ENCODE measurements around the gene CKB. TPM values are rescaled to one million over a fixed set of nuclear protein-coding genes. Genes with fewer than 3 reads are reported as not detected.

Gene CKB
- total and polyA plus RNA-seq, 2 experiments from 2014 or later: 18.5 to 28.0 TPM

DNA sequence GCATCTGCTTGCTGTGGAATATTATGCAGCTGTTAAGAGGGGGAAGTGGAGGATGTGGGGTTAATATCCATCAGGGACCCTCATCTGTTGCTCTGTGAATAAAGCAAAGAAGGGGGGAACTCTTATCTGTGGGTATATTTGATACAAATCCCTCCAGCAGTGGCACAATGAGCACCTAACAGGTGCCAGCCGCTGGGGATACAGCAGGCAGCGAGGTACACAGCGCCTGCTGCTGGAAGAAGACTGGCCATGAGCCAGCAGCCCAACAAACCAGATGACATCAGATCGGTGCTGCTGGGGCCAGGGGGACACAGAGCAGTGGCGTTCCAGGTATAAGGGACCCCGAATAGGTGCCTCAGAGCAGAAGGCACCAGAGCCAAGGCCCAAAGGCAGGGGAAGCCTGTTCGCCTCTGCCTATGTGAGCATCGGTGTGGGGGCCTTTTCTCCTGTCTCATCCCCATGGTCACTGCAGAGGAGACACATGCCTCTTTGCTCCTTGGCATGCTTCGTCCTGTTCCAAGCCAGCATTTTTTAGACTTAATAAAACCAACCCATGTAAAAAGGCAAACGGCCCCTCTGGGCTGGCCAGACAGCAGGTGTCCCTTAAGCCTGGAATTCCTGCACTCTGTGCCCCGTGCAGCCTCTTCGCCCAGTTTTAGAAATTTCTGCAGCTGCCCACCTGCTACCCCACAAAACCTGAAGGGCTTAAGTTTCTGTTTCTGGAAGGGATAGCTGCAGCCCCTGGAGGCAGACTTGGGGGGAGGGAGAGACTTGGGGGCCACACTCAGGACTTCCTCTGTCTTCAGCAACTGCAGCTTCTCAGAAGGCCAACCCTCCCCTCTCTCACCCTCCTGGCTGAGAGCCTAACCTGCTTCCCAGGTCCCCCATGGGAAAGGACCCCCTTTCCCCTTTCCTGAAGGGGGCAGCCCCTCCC lies 1.6 kb upstream of the CKB start:
- H3K4me2 ChIP-seq (ENCODE audit: unreplicated experiment): no peak overlapping the region
- in situ Hi-C loops (cut with MboI): no loop called here
- peaks cover 18% of the 10 kb centered on the region for H3K4me1 ChIP-seq (ENCODE audit: insufficient read depth)
- H3K36me3 ChIP-seq (ENCODE audit: low read depth): no peaks in the 10 kb centered on the region
- H2AFZ ChIP-seq: no peak overlapping the region
- no peak overlapping the region for H3K27ac ChIP-seq
- H3K79me2 ChIP-seq (ENCODE audit: insufficient read depth): peaks cover 2% of the 10 kb centered on the region
- WGBS, 2 experiments (ENCODE audit: low coverage in 1 of 2, low lambda C conversion rate in 2 of 2, missing lambda C conversion rate in 2 of 2): 83 to 90% methylated on average over 12 of the region's 12 CpGs
- no peaks in the 10 kb centered on the region for H3K9me3 ChIP-seq (ENCODE audit: low read depth)
- no peaks in the 10 kb centered on the region for H4K20me1 ChIP-seq (ENCODE audit: insufficient read depth)
- H3K27me3 ChIP-seq (replicated peaks; ENCODE audit: insufficient read depth): no peaks in the 10 kb centered on the region
- DNase-seq: no peak
- peaks cover 5% of the 10 kb centered on the region; the same call in 1 of the 2 replicates for H3F3A ChIP-seq (ENCODE audit: insufficient read depth)
- no peak overlapping the region for H3K9ac ChIP-seq
- TF ChIP-seq EZH2 (IDR thresholded peaks at IDR 0.05; ENCODE audit: insufficient read depth, poor library complexity, severe bottlenecking) (no peak), EZH2phosphoT487 (IDR thresholded peaks at IDR 0.05; ENCODE audit: insufficient read depth, low read depth) (no peak)
- no peak overlapping the region for H3K4me3 ChIP-seq
- no peaks in the 10 kb centered on the region for H3K9me2 ChIP-seq (ENCODE audit: insufficient read depth)

DNA sequence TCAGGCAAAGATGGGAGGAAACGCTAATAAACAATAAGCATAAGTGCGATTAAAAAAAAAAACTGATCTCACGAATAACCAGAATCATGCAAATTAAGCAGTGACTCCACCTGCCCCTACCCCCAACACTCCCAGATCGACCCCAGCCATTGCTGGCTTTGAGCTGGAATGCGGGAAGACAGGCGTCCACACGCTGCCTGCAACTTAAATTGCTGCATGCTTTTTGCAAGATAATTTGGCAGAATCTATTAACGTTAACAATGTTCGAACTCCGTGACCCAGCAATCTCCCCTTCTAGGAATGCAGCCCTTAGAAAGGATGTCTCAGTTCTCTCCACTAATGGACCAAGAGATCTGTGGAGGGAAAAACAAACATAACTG lies 935 bp upstream of the CKB start:
- Histone ChIP-seq H3K9me2 (ENCODE audit: insufficient read depth) (no peaks in the 10 kb centered on the region), H3K27ac (no peak overlapping the region), H3K4me2 (ENCODE audit: unreplicated experiment) (no peak overlapping the region), H3K4me3 (no peak overlapping the region), H3K4me1 (ENCODE audit: insufficient read depth) (peaks cover 24% of the 10 kb centered on the region), H3K9ac (no peak overlapping the region), H3K27me3 (replicated peaks; ENCODE audit: insufficient read depth) (no peaks in the 10 kb centered on the region), H3F3A (ENCODE audit: insufficient read depth) (peaks cover 5% of the 10 kb centered on the region; the same call in 1 of the 2 replicates), H3K9me3 (ENCODE audit: low read depth) (no peaks in the 10 kb centered on the region), H3K36me3 (ENCODE audit: low read depth) (no peaks in the 10 kb centered on the region), H2AFZ (no peak overlapping the region), H4K20me1 (ENCODE audit: insufficient read depth) (no peaks in the 10 kb centered on the region), H3K79me2 (ENCODE audit: insufficient read depth) (no peaks in the 10 kb centered on the region)
- 69 to 74% methylated on average over 10 of the region's 10 CpGs for WGBS, 2 experiments (ENCODE audit: low coverage in 1 of 2, low lambda C conversion rate in 2 of 2, missing lambda C conversion rate in 2 of 2)
- no peak for DNase-seq
- TF ChIP-seq EZH2phosphoT487 (IDR thresholded peaks at IDR 0.05; ENCODE audit: insufficient read depth, low read depth): no peak
- no peak for TF ChIP-seq EZH2 (IDR thresholded peaks at IDR 0.05; ENCODE audit: insufficient read depth, poor library complexity, severe bottlenecking)
- in situ Hi-C loops (cut with MboI): no loop called here

DNA sequence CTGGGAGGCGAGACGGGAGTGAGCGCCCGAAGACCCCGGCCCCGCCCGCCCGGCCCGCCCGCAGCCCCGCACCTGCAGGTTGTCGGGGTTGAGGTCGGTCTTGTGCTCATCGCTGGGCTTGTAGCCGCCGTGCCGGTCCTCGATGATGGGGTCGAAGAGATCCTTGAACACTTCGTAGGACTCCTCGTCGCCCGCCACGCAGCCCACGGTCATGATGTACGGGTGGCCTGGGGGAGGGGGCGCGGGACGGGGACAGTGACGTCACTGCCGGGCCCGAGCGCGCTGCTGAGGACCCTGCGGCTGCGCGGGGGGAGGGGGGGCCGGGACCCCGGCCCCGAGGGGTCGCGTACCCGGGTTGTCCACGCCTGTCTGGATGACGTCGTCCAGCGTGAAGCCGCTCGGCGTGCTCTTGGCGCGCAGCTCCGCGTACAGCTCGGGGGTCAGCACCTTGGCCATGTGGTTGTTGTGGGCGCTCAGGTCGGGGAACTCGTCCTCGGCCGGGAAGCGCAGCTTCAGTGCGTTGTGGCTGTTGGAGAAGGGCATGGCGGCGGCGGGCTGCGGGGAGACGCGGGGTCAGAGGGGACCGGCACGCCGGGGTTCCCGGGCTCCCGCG lies 573 bp downstream of the CKB start:
- no peaks in the 10 kb centered on the region for H3K79me2 ChIP-seq (ENCODE audit: insufficient read depth)
- no peaks in the 10 kb centered on the region for H4K20me1 ChIP-seq (ENCODE audit: insufficient read depth)
- peak overlapping the region; percentile 44; the same call in 1 of the 2 replicates for H2AFZ ChIP-seq
- H3K27ac ChIP-seq: no peak overlapping the region
- peak; percentile 50 for DNase-seq
- H3K4me2 ChIP-seq (ENCODE audit: unreplicated experiment): peak overlapping the region; percentile 70
- H3F3A ChIP-seq (ENCODE audit: insufficient read depth): peaks cover 4% of the 10 kb centered on the region; the same call in 1 of the 2 replicates
- peaks cover 13% of the 10 kb centered on the region for H3K4me1 ChIP-seq (ENCODE audit: insufficient read depth)
- peak overlapping the region; percentile 30; the same call in 1 of the 2 replicates for H3K9ac ChIP-seq
- TF ChIP-seq EZH2 (IDR thresholded peaks at IDR 0.05; ENCODE audit: insufficient read depth, poor library complexity, severe bottlenecking) (no peak), EZH2phosphoT487 (IDR thresholded peaks at IDR 0.05; ENCODE audit: insufficient read depth, low read depth) (peak; percentile 67; the same call in 1 of the 2 replicates)
- no peaks in the 10 kb centered on the region for H3K9me3 ChIP-seq (ENCODE audit: low read depth)
- peak overlapping the region; percentile 57 for H3K4me3 ChIP-seq
- no peaks in the 10 kb centered on the region for H3K27me3 ChIP-seq (replicated peaks; ENCODE audit: insufficient read depth)
- H3K9me2 ChIP-seq (ENCODE audit: insufficient read depth): no peaks in the 10 kb centered on the region
- WGBS, 2 experiments (ENCODE audit: low coverage in 1 of 2, low lambda C conversion rate in 2 of 2, missing lambda C conversion rate in 2 of 2): 3% methylated on average over 30 to 46 of the region's 74 CpGs
- in situ Hi-C loops (cut with MboI): no loop called here
- no peaks in the 10 kb centered on the region for H3K36me3 ChIP-seq (ENCODE audit: low read depth)

DNA sequence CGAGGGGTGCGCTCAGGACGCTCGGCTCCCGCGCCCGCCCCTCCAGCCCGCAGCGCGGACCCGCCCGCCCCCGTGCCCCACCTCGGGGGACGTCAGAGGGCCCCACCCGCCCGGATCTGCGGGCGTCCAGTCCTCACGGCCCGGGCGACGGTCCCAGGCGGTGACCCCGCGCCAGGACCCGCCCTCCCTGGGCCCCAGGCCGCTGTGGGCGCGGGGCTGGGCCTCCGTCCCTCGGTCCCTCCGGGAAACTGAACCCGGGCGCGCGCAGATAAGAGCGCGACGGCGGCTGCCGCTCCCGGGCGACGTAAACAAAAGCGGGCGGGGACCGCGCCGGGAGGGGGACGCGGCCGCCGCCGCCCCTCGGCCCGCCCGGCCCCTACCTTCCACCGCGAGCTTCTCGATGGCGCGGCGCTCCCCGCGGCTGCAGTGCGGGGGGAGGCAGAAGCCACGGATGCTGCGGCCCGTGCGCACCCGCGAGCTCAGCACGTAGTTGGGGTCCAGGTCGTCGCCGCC lies 1.1 kb downstream of the CKB start:
- peak overlapping the region; percentile 57 for H3K4me3 ChIP-seq
- H3K9me2 ChIP-seq (ENCODE audit: insufficient read depth): no peaks in the 10 kb centered on the region
- no peaks in the 10 kb centered on the region for H3K79me2 ChIP-seq (ENCODE audit: insufficient read depth)
- peak overlapping the region; percentile 9 for H3K4me2 ChIP-seq (ENCODE audit: unreplicated experiment)
- in situ Hi-C loops (cut with MboI): no loop called here
- no peaks in the 10 kb centered on the region for H4K20me1 ChIP-seq (ENCODE audit: insufficient read depth)
- peaks cover 11% of the 10 kb centered on the region for H3K4me1 ChIP-seq (ENCODE audit: insufficient read depth)
- no peak overlapping the region for H3K27ac ChIP-seq
- no peaks in the 10 kb centered on the region for H3K9me3 ChIP-seq (ENCODE audit: low read depth)
- WGBS, 2 experiments (ENCODE audit: low coverage in 1 of 2, low lambda C conversion rate in 2 of 2, missing lambda C conversion rate in 2 of 2): 2% methylated on average over 7 to 33 of the region's 77 CpGs
- H2AFZ ChIP-seq: peak overlapping the region; percentile 30; the same call in 1 of the 2 replicates
- peaks cover 1% of the 10 kb centered on the region; the same call in 1 of the 2 replicates for H3F3A ChIP-seq (ENCODE audit: insufficient read depth)
- peak overlapping the region; percentile 19; the same call in 1 of the 2 replicates for H3K9ac ChIP-seq
- no peak for TF ChIP-seq EZH2 (IDR thresholded peaks at IDR 0.05; ENCODE audit: insufficient read depth, poor library complexity, severe bottlenecking)
- no peak for TF ChIP-seq EZH2phosphoT487 (IDR thresholded peaks at IDR 0.05; ENCODE audit: insufficient read depth, low read depth)
- H3K27me3 ChIP-seq (replicated peaks; ENCODE audit: insufficient read depth): no peaks in the 10 kb centered on the region
- no peaks in the 10 kb centered on the region for H3K36me3 ChIP-seq (ENCODE audit: low read depth)
- DNase-seq: peak; percentile 40
